NCI-H524 treated with DMSO at 0.1 percent for 48 hours (cell line): ENCODE data around the gene STXBP6.
"Not testable (repeated sequence)": the region's sequence is repeated elsewhere in the genome, so short reads cannot be mapped to it uniquely, and the experiment has no call there.

Source experiments
- DNase-seq: peaks from one replicate; lab custom pipeline; 2025; lab: John Stamatoyannopoulos, UW

STXBP6 gene

DNA sequence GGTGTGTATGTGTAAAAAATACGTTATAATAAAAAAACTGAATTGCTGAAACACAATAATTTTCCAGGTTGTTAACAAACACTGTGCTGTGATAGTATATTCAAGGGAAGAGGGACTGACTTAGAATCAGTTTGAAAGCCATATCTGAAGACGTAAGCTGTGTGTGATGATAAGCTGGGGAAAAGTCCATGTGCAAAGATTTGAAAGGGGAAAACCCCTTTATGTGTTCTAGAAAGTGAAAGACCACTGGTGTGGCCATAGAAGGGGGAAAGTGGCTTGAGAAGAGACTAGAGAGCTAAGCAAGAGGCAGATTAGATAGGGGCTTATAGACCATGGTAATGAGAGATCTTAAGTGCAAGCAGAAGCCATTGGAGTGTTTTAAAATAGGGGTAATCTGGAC is 220.1 kb downstream of the STXBP6 start:
- no peak for DNase-seq

DNA sequence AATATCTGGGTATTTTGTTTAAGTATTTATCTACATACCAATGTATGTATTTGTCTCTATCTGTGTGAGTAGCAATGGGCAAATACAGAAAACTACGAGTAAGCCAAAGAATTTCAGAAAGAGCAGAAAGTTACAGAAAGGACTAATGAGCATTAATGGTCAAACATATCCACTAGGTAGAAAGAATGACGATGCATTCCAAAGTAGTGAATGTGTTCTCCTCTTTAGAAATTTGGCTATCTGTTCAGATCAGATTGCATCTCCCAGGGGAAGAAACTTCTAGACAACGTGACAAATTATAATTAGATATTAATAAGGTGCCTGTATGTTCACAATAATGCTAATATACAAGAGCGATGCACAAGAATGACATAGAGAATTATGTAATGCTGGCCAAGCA is 221.5 kb downstream of the STXBP6 start:
- no peak for DNase-seq

- no peak for DNase-seq
These were observed 223.6 kb downstream of the STXBP6 start for GRCh38 chr14:24826390-24826789.

DNA sequence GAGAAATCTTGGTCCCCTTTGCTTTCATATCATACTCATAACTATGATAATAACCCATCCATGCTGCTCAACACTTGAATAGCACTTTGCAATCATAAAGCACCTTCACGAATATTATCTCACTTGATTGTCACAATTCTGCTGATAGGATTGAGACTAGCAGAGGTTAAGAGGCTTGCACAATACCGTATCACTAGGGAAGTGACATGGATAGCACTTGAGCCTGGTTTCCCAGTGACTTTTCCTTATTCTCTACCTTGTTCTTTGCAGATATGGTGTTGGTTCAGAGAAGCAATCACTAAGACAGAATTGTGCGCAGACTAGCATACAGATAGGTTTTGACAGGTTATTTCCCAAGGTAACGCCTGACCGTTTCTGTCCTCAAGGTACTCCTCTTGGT is 229.3 kb downstream of the STXBP6 start:
- no peak for DNase-seq

DNA sequence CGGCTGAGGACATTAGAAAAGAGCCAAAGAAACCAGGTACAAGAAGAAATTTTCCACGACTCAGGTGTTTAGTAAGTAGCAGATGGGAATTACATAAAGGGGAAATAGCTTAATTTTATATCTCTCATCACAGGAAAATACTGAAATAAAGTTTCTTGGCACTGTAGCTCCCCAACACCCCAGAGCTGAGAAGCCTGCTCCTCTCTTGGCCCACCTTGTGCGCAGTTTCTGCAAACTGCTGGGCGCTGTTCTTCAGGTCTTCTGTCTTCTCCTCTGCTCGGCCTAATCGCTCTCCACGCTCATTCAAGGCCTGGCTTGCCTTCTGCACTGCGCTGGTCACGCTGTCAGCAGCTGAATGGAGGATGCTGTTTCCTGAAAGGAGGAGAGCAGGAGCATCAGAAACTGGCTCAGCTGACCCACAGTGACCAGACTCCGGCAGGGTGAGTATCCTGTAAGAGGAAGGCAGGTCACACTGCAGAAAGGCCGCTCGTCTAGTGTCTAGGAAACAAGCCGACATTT is 231.1 kb downstream of the STXBP6 start:
- DNase-seq, result no peak

GRCh38 chr14:24818058-24818822 is 231.7 kb downstream of the STXBP6 start:
- no peak for DNase-seq

DNA sequence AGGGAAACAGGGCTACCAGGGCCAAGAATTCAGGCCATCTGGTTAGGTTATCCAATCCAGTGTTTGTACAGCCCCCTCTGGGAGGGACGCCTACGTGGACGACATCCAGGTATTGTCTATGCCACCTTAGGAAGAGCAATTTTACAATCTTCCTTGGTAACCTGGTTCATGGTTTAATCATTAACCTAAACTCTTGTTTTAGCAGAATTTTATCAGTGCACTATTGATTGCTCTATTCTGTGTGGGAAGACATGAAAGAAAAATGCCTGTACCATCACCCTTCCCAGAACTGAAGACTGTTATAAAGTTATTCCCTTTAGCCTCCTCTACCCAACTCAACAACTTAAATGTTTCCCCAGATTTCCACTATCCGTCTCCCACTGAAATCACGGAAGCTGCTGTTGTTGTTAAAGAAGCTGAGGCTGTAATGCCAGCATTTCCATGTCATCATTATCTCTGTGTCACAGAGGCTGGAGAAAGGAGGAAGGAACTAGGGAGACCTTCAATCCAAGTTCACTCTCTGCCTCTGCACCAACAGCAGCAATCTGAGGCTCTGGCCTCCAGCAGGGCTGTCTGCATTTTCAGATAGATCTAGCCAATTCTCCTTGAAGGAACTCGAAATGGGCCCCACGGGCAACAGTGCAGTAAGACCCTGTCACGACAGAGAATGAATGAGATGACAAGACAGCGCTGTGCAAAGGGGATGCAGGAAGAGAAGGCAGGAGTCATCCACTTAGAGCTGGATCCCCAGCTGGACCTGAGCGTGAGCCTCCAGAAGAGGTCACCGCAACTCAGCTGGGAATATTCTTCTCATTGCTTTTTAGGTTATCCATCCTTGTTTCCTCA is 232.5 kb downstream of the STXBP6 start:
- DNase-seq, result no peak

GRCh38 chr14:24816929-24817211 is 233.1 kb downstream of the STXBP6 start:
- DNase-seq, result no peak

GRCh38 chr14:24816011-24816928 is 233.7 kb downstream of the STXBP6 start:
- no peak for DNase-seq

GRCh38 chr14:24815543-24815942 is 234.4 kb downstream of the STXBP6 start:
- no peak for DNase-seq

GRCh38 chr14:24814944-24815343 is 235.0 kb downstream of the STXBP6 start:
- no peak for DNase-seq

DNA sequence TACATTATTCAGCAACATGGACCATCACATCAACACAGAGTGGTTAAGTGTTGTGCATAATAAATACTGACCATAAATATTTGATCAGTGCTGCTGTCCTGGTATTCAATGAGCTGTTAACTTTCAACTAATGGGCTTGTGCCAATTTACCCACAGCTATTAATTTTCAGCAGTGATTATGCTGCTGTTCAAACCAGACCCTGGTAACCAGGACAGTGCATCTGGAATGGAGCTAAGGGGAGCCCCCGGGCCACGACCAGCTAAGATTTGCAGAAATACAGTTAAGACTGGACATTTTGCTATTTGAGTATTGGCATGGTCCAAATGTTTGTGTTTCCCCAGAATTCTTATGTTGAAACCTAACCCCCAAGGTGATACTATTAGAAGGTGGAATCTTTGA is 235.6 kb downstream of the STXBP6 start:
- no peak for DNase-seq

DNA sequence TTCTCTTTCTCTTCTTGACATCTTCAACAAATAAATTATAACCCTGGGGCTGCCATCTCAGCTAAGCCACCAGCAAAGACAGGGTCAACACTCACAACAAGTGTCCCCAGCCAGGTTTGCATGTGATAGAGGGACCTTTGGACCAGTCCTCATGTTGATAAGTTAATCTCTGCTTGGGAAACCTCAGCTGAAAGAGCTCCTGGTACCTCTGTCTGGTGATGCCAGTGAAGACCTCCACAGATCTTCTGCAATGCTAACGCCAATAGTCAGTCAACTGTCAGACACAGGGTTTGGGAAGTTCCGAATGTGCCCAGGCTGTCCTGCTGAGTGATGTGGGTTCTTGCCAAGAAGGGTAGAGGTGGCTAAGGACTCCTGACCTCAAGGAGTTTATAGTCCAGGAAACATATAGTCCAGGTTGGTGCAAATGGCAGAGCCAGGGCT is 236.1 kb downstream of the STXBP6 start:
- no peak for DNase-seq

DNA sequence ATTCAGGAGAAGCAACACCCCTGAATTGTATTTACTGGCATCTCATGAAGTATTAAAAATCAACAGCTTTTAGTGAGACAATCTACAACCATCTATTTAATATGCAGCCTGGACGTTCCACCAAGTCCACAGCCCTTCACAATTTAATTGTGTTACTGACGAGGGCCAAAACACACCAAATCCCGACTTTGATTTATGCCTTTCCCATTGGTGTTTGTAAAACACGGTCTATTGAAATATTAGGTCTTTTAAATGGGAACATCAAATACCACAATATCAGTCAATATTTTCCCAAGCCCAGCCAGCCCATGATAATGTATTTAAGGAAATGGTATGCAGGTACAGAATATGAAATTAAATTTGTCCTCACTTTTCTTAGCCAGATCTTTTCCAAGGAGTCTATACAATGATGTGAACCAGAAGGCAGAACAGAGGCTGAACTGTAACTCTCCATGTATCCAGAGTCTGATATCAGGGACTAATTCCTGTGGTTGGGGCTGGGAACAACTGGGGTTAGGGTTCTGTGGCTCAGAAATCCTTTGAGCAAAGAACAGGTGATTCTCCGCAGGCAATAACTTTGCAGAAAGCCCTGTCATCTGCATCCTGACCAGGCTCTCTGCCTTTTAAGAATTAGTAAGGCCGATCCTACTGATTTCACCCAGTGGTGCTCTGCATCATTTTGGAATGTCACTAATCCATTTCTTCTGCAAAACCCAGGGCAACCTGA is 236.7 kb downstream of the STXBP6 start:
- no peak for DNase-seq

GRCh38 chr14:24809135-24809534 is 240.8 kb downstream of the STXBP6 start:
- no peak for DNase-seq

GRCh38 chr14:24808412-24808811 is 241.5 kb downstream of the STXBP6 start:
- DNase-seq, result no peak

GRCh38 chr14:24806061-24806678 is 243.8 kb downstream of the STXBP6 start:
- DNase-seq, result no peak

DNA sequence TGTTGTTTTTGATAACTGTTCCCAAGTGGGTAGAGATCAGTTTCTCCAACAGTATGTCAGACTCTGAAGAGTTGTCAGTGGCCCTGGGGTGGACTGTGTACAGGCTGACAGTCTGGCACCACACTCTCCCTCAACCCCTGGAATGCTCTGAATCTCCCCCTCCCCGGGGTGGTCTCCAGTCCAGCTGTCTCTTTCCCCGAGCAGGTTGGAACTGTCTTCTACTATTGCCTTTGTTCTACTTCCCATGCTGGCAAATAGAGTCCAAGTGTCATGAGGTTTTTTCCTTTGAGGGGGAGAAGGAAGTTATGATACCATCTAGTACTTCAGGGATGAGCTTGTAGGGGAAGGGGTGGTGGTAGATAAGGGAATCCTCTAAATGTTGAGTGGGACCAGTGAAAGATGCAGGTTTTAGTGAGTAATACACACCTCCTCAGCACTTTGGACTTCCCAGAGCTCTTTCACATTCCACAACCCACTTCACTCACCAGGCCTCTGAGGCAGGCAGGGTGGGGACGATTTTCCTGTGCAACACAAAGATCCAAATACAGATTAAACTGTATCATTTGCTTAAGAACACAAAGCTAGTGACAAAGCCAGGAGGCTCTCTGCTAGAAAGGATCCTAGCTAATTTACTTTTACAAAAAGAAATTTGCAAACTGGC is 245.3 kb downstream of the STXBP6 start:
- no peak for DNase-seq

DNA sequence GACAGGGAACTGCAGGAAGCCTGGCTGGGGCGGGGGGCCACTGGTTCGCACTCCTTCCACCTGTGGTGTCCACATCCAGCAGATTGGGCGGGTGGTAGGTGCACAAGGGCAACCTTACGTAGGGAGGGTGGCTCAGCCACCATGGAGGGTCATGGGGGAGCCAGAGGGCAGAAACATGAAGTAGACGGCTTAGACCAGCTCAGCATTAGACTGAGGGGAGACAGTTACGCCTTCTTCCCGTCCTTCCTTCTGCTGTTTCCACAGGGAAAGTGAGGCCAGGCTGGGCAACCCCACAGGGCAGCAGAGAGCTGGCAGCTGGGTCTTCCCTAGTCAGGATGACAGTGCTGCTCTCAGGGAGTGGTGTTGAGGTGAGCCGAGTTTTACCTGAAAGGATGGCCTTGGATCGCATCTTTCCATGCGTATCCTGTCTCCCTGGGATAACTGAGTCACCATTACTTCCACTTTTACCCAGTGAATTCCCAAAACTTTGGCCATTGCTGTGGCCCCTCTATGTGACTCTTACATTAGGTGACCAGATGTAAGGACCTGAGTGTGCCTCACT is 245.9 kb downstream of the STXBP6 start:
- no peak for DNase-seq

GRCh38 chr14:24803426-24803825 is 246.5 kb downstream of the STXBP6 start:
- not testable (repeated sequence) for DNase-seq
